Hematopoietic multipotent progenitor cell (in vitro differentiated cells): ENCODE data around the gene CPEB4. TPM values are rescaled to one million over a fixed set of nuclear protein-coding genes. Genes with fewer than 3 reads are reported as not detected.

Source experiments
- DNase-seq, 3 donors: peaks; one replicate each; pipeline ENCODE4 v3.0.0-alpha.2; 2011 to 2015; ENCODE audit warnings: low read depth in 2 of 3, low spot score in 2 of 3
- total RNA-seq: library from RNA; depleted of rRNA; stranded (reverse); fragments of >200 nt; gene quantifications from one replicate; pipeline ENCODE4 v1.2.3, GENCODE V29; 2012

CPEB4 gene
- total RNA-seq, 1 donor = 10.5 TPM

DNA sequence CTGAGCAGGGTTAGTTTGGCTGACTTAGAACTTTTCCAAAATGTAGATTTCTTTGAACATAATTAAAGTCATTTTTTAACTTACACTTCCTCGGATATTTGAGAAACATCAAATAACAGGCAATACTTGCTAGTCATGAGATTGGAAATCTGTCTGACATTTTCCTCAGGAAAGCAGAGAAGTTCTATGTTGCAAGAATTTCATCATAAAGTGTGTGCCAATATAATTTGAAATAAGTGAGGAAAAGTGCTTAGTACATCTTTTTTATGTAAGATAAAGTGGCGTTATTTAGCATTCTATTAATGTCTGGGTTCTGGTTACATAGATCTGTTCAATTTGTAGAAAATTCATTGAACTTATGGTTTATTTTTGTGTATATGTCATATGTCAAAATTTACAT lies 52.1 kb downstream of the CPEB4 start:
- DNase-seq = no peak

DNA sequence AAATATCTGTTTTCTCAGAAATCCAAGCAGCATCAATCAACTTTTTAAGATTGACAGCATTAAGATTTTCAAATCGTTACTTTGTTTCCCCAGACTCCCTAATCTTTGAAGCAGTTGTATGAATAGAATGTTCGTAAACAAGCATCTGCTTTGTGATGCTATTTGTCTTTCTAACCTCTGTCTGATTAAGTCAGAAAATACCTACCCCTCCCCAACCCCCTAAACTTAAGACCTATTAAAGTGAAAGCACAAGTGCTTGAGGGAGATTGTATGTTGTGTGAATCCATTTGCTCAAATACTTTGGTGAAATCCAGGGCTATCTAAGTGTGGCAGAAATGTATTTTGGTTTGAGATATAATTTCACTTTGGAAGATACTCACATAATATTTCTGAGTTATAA lies 53.0 kb downstream of the CPEB4 start:
- no peak for DNase-seq

DNA sequence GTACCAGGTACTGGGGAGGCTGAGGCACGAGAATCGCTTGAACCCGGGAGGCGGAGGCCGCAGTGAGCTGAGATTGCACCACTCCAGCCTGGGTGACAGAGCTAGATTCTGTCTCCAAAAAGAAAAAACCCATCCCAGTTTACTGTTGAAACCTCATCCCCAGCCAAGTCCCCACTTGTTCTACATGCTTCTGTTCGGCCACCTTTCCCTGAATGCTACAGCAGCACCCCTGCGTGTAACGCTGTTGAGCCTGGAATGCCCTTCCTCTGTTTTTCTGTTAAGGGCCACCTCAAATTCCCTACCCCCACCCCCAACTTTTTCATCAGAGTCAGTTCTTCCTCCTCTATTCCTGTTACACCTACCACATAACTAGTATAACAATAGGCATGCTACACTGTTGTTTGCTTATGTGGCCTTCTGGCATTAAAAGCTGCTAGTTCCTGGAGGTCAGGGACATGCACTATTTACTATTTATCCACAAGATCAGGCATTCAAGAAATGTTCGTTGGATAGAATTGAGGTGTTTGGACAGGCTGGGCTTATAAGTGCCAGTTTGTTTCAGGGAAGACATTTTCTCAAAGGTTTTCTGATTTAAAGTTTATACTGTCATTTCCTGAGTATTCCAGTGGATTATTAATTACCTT lies 53.7 kb downstream of the CPEB4 start:
- DNase-seq = no peak

DNA sequence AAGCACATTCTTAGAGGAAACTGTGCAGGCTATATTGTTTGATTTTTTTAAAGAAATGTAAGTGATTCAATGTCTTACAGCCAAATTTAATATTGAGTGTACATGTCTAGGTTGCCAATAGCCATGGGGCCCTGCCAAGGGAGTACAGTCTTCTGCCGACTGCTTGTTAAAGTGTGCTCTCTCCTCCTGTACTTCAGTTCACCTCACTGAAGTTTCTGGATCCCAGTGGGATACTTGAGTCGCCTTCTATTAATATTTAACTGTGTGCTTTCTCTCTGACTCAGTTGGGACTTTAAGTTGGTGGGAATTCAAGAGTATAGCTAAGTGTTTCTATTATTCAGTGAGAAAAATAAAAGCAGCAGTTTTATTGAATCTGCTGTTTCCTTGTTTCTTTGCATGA lies 56.4 kb downstream of the CPEB4 start:
- DNase-seq = no peak

DNA sequence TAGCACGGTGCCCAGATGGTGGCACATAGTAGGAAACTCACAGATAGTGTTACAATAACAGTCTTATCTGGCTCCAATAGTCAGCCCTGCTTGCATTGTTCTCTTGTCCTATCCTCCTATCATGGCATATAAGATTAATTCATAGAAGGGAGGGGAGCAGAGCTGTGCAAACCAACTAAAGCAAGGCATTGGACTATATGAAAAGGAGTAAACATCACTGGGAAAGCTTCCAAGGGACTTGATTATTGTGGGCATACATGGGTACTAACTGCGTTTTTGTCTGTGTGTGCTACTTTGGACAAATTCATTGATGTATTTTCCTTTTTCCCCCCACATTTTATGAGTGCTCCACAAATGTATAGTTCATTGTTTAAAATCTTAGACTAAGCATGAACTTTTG lies 57.0 kb downstream of the CPEB4 start:
- DNase-seq = no peak

DNA sequence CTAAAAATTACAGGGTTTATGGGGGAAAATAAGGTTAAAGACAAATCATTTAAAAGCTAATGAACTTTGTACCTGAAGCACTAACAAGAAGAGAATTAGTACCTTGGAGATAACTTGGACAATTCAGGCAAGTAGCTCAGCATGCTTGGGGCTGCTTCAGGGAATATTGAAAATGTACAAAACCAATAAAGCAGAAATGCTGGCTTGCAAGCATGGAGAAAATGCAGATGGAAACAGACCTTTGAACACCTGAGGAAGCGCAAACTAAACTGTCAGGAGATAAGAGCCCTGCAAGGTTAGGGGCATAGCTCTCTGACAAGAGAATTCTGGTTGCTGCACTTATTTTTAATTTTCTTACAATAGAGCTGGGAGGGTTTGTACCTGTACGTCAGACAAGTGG lies 58.2 kb downstream of the CPEB4 start:
- DNase-seq = no peak

DNA sequence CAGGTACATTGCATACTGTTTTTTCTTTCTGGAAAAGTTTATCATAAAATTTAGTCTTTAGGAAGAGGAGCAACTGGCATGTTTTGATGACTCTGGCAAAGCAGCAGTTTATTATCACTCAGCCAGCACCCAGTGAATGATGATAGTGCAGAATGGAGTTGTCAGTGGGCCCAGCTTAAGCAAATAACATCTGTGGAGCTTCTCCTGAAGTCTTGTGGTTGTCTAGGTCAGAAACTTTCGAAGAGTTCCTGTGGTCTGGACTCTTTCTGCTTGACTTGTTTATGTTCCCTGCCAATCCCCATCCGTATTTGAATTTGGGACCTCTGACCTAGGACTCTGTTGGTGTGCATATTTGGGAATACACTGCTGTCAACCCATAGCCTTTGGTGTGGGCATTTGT lies 62.7 kb downstream of the CPEB4 start:
- DNase-seq = no peak

DNA sequence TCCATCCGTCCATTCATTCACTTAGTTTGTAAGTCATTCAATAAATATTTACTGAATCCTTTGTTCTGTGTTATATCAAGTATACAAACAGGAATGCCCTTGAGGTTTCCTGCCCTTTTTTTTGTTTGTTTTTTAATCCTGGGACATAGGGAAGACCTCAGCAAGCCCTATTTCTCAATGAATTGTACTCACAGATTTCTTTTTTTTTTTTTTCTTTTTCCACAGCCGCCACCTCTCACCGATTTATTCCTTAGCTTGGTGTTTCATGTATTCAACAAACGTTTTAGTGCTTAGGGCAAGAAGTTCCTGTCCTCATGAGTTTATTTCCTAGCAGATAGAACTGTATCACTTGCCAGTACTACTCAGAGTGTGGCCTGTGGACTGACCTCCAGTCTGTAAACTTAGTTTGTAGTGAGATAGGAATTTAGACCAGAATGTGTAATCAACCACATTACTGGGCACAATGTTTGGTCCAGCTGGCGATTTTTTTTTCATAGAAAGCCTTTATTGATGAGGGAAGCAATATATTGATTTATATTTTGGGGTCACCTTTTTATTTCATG lies 65.5 kb downstream of the CPEB4 start:
- DNase-seq = no peak

DNA sequence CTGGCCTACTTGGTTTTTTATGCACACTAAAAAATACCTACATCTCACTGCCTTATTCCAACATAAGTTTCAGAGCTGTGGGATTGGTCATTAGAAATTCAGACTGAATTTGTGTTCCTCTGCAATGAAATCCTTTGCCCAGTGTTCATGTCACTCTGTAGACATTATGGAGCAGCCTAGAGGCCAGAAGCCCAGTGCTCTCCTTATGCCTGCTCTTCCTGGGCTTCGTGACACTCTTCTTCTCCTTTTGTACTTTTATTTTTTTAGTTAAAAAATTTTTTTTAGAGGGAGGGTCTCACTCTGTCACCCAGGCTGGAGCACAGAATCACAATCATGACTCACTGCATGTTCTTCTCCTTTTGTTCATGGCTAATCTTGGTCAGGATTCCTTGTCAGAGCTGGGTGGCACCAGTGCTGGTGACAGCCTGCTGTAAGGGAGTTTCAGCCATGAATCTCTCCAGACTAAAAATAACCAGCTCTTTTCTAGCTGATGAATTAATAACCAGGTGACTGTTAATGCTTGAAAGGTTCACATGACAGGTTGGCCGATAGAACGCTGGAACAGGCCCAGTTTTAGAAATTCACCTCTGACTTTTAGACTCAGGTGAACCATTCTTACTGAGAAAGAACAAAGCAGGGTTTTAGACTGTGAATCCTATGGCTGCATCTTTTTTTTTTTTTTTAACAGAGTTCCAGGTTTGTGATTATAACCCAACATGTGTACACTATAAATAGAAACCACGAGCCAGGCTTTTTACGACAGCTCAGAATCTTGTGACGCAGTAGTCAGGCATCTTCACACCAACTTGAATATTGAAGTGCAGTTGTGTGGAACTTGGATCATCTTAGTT lies 66.7 kb downstream of the CPEB4 start:
- DNase-seq = no peak

DNA sequence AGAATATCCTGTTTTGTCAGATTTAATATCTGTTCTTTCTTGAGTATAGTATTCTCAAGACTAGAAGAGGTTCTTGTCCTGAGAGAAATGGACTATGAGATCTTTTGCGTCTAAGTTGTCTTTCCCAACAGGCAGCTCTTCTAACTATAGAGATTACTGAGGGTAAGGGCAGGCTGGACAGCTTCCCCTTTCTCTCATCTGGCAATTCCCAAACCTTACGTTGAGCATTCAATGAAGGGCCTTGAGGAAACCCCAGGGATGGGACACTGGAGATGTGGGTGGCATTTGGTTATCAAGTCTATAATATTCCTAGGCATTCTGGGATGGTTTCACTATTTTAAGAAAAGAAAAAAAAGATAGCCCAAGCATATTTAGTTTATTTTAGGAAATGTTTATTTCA lies 72.8 kb downstream of the CPEB4 start:
- DNase-seq = no peak

DNA sequence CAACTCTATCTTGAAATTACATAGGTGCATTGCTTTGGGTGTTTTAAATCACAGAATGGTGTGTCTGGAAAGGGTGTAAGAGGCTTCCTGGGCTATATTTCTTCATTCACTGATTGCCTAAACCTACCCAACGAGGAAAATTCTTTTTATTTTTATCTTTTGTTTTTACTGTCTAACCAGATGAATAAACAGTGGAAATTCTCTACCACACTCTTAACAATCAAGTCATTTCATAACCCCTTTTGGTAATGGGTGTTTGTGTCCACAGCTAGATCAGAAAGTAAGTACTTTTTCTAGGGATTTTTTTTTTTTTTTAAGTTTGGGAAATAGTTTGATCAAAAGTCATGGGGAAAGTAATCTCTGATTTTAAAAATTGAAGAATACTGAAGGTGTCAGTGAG lies 73.3 kb downstream of the CPEB4 start:
- no peak for DNase-seq

DNA sequence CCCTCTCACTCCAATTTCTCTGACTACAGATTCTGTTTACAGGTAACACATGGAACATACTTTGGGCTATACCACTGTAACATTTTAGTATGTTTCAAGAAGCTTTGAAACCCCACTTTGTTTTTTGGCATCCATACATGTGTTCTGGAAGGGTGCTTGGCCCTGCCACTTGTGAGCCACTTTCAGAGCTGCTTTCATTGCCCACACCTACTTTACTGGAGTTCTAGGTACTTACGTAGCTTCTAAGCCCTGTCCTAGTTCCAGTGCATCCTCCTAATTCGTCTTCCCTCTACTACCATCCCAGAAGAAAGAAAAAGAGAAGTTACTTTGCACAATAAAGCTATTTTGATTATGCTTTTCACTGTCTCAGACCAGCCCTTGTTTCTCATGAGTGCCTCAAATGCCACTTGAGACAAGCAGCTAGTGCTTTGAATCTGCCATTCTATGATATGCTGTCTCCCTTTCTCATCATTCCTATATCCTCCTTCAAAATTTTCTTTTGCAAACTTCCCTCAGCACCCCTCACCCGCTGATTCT lies 74.4 kb downstream of the CPEB4 start:
- no peak for DNase-seq

DNA sequence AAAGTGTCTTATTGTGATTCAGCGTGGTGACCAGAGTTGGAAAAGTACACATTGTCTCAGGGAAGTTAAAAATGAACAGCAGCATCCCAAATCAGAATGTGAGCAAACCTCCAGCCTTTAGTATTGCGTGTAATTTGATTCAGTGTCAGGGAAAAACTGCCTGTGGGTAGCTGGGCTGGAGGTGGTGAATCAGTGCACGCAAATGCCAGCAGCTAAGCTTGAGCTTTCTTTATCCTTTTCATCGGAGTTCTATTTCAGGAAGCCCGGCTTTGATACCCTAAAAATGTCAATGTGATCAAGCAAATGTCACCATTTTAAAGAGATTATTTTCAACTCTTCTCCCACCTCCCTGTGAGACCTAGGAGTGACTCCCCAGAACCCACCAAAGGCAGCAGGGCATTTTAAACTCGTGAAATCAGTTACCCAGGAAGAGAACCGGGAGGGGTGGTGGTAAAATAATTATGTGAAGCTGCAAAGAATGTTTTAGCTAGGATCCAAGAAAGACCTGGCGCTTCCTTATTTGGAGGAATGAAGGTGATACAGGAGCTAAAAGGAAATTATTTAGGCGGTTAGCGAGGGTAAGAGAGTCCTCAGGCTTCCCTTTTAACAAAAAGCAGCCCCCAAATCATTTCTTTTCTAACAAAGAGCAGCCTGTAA lies 75.2 kb downstream of the CPEB4 start:
- DNase-seq = no peak

DNA sequence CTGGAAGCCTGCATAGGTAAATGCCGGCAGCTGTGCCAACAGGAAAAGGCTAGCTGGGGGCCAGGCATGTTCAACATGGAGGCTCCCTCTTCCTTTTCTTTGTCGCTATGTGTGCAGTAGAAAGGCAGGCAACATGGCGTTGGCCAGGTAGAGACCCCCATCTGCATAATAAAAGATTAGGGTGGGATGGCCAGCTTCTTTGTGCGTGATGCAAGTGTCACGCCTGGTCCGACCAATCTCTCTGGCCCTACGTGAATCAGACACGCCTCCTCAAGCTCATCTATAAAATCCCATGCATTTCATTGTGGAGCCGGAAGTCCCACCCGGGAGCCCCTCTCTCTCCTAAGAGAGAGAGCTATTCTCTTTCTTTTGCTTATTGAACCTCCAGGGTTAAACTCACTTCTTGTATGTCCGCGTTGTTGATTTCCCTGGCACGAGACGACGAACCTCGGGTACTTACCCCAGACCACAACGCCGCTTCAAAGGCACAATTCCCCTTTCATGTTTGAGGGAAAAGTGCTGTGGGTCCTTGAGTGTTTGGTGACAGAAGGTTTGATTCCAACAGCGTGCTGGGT lies 75.8 kb downstream of the CPEB4 start:
- no peak for DNase-seq

DNA sequence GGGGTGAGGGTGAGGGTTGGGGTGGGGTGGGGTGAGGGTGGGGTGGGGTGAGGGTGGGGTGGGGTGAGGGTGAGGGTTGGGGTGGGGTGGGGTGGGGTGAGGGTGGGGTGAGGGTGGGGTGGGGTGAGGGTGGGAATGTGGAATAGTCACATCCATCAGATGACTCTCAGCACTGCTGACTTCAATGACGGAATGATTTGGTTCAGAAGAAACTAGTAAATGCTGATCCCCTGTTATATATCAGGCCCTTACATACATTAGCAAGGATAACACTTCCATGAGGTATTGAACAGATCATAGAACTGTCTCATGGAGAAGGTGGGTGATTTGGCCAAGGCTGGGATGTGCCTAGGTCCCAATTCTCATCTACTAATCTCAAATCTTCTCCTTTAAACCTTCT lies 76.4 kb downstream of the CPEB4 start:
- DNase-seq = no peak

DNA sequence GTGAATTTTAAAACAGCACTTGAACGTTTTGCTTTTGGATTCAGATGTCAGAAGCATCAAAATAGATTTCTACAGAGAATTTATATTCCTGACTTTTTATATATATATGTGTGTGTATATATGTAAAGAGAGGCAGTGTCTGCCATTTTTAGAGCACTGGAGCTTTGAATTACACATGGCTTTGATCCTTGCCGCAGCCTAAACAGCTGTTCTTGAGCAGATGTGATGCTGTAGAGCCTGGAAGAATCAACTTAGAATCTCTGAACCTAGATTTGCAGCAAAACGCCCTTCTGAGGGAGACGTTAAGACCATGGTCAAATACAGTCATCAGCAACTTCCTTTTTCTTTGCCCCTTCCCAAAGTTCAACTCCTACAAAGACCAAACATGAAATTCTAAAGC lies 79.1 kb downstream of the CPEB4 start:
- no peak for DNase-seq

DNA sequence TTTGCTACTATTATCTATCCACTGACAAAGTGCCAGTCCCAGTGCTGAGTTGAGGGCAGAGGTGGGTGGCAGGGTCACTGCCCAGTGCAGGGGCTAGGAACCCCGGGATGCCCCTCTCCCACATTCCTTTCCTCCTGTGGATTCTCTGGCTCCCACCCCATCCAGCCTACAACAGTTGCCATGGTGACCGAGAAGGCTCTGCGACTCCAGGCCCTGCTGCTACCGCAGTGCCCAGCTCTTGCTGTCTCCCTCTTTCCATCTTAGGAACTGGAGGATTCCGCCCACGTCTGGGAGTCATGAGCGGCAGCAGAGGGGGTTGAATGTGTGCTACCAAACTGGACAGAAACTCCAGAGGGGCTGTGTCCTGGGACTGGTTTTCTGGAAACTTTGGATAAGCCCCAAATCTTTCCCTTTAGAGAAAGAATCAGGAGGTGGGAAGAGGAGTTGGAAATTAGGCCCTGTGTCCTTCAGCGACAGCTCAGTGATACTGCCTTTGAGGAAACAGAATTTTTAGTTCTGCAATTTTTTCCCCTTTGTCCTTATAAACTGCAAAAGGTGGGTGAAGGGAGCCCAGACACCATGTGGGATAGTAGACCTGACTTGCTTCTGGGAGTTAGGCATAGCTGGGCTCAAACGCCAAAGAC lies 80.1 kb downstream of the CPEB4 start:
- no peak for DNase-seq

DNA sequence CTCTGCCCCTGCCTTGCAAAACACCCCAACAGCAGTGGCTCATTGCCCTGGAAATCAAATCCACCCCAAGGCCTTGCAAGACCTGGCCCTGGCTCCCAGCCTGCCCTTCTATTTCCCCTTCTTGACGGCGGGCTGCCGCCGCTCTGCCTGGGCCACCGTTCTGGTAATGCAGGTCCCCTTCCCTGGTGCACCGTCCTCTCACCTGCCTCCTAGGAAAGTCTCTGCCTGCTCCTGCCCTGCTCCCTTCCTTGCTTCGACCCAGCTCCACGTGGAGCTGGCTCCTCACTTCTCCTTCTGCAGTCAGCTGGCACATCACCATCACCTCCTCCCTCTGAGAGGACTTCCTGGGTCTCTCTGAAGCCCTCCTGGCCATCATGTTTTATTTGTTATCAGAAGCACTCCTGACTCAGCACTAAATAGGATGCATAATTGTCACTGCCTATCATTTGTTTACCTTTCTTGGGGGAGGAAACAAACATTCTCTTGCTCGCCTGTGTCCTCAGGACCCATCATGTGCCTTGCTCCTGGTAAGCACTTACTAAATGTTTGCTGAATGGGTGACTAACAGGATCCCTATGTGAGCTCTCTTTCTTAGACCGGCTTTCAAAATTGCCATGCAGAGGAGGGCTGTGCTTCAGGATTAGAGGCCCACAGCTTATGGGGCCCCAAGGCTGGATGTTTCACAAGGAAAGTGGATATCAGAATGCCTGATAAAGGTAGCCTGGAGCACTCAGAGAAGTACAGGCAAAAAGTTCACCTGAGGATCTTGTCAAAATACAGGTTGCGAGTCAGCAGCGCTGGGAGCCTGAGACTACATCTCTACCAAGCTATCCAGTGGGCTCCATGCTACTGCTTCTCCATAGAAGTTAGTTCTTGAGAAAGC lies 81.3 kb downstream of the CPEB4 start:
- no peak for DNase-seq

DNA sequence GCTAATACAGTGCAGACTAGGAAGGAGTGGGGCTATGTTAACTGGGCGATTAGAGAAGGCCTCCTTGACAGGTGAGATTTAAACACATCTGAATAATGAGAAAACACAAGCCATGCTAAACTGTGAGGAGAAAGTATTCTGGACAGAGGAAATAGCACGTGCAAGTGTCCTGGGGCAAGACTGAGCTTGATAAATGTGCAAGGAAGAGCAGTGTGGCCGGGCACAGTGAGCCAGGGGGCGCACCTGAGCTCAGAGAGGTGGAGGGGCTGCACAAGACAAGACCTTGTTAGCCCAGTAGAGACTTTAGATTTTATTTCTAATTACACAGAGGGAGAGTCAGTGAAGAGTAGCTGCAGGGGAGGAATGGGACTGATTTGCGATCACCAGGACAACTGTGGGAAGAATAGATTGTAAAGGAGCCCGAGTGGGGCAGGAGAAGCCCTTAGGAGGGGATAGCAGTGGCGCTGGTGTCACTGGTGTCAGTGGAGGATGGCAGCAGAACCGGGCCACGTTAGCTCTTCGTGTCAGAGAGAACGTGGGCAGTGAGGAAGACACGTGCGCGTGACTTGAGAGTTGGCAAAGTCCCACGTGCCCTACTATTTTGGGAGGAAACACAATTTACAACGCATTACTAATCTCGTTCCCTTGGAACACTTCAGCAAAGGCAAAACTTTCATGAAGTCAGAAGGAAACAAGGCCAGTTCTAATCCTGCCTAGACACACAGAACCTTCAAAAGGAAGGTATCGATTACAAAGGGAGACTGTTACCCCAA lies 82.9 kb downstream of the CPEB4 start:
- no peak for DNase-seq
